Skin of body (tissue), 2 donors: ENCODE data around the gene TRIM38. TPM values are rescaled to one million over a fixed set of nuclear protein-coding genes. Genes with fewer than 3 reads are reported as not detected.
A peak's percentile ranks its signal among the peaks of the same experiment; 100 is the strongest.
"Not testable (repeated sequence)": the region's sequence is repeated elsewhere in the genome, so short reads cannot be mapped to it uniquely, and the experiment has no call there.

Source experiments
- DNase-seq: peaks from one replicate; lab custom pipeline; 2025; lab: John Stamatoyannopoulos, UW
- total RNA-seq: library from RNA; depleted of rRNA; stranded (reverse); fragments of >200 nt; gene quantifications from one replicate; pipeline ENCODE4 v1.2.3, GENCODE V29; 2014

The TRIM38 gene
- total RNA-seq, 1 donor from 2014 or later: 8.7 TPM

DNA sequence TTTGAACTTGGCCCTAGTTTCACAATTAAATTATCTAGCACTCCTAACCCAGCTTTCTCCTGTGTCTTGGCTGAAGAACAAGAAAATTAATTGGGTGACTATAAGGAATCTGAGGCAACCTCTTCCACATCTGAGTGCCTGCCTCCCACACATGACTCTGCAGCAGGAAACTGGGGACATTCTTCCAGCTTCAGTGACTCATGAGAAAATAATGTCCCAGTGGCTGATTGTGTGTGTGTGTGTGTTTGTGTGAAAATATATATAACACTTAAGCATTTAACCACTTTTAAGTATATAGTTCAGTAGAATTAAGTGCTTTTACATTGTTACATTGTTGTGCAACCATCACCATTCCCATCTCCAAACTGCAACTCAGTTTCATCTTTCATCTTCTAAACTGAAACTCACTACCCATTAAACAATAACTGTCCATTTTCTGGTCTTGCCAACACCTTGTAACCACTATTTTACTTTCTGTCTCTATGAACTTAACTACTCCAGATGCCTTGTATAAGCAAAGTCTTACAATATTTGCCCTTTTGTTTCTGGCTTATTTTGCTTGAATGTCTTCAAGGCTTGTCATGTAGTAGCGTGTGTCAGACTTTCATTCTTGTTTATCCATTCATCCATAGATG is 8.7 kb downstream of the TRIM38 start:
- DNase-seq: peak; percentile 20

GRCh38 chr6:25972128-25972527 is 9.5 kb downstream of the TRIM38 start:
- DNase-seq: no peak

- no peak for DNase-seq
These were observed 10.3 kb downstream of the TRIM38 start for GRCh38 chr6:25972902-25973301.

GRCh38 chr6:25973923-25974555 is 11.4 kb downstream of the TRIM38 start:
- no peak for DNase-seq

DNA sequence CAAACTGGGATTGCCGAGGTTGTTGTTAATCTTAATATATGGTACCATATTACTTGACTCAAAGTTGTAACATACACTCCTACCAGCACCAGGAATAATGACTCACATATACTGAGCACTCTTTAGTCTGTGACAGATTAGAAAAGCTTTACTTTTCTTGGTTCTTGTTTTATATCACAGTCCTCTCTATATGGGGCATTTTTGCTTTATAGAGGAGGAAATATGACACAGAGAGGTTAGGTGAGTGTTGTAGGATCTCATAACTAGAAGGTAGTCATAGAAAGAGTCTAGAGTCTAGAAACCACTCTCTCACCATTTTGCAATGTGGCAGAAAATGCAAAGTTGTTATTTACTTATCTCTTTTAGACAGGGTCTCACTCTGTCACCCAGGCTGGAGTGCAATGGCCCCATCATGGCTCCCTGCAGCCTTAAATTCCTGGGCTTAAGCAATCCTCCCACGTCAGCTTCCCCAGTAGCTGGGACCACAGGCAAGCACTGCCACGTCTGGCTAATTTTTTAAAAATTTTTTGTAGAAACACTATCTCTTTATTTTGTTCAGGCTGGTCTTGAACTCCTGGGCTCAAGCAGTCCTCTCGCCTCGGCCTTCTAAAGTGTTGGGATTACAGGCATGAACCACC is 13.4 kb downstream of the TRIM38 start:
- no peak for DNase-seq

DNA sequence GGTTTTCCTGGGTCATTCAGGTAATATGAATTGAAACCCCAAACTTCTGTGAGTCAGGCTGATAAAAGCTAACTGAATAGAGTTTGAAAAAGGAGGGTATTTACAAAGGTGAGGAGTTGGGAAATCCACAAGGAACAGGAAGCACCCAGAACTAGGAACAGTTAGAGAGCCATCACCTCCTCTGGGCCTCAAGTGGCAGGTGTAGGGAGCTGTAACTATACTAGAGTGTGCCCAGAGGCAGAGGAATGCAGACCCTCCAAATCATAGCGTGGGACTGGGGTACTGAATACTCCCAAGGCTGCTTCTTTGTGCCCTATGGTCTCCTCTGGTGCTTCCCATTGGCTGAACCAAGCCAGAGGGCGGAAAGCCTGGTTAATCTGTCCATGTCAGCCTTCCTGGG is 18.3 kb downstream of the TRIM38 start:
- DNase-seq: no peak

DNA sequence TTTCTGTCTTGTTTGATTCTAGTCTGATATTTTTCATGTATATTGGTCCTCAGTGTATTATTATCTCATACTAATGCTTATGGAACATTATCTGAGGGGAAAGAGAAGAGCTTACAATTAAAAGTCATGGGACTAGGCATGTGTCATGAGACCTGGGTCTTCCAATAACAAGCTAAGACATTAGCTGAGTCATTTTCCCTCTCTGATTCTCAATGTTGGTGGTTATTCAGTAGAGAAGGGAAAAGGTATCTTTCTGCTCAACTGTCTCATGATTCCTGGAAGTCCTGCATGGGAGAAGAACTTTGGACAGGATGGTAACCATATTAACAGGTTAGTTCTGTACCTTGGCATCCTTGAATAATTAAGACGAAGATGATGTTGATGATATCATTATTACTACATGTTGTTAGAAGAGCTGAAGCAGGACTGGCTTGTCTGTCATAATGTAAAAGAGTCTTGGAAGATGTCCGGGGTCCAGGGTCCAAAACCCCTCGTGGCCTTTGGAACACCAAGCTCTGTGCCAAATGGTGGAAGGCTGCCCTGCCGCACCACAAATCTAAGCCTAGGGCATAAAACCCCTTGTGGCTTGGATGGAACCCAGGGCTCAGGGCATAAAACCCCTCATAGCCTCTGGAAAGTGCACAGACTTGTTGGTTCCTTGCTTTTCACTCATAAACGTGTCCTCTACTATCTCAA is 19.1 kb downstream of the TRIM38 start:
- no peak for DNase-seq

DNA sequence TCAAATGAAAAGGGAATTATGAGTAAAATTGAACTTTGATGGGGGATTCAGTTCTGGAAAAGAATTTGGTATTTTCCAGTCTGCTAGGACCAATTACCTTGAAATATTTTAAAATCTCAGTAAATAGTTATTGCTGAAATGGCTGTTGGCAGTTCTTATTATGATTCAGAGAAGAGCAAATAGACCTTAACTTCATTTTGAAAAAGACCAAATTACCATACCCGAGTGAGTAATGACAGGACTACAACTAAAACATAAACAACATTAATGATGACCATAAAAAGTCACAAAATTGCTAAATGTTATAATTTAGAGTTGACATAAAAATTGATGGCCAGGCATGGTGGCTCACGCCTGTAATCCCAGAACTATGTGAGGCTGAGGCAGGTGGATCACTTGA is 21.7 kb downstream of the TRIM38 start:
- DNase-seq: no peak

DNA sequence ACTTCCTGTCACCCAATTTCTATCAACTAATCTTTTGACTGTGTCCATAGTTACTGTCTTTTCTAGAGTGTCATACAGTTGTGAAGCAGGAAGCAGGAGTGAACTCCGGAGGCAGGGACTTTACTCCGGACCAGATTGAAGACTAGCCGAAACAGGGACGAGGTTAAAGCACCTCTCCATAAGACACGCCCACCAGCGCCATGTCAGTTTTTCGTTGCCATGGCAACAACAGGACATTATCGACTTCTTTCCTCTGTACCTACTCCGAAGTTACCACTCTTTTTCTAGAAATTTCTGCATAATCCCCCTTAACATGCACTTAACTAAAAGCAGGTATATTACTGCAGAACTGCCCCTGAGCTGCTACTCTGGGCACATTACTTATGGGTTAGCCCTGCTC is 25.2 kb downstream of the TRIM38 start:
- no peak for DNase-seq

DNA sequence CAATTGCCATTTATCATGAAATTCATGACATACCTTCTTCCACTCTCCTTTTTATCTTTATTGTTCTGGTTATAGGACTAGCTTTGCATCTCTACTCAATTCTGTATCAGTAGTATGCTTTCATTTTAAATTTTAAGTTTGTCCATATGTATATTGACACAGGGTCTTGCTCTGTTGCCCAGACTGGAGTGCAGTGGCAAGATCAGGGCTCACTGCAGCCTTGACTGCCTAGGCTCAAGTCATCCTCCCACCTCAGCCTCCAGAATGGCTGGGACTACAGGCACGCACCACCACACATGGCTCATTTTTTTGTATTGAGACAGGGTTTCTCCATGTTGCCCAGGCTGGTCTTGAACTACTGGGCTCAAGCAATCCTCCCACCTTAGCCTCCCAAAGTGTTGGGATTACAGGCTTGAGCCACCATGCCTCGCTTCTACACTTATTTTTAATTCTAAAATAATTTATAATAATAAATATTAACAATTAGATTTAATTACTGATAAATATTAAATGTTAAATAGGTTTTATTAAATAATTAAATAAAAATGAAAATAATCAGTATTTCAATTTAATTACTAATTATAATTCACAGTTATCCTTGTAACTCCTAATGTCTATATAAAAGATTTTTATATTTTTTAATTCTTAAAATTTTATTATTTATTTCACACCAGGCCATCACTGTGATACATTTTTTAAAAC is 27.7 kb downstream of the TRIM38 start:
- DNase-seq: no peak

- DNase-seq: peak; percentile 79
These were observed 29.3 kb downstream of the TRIM38 start for GRCh38 chr6:25991785-25992412.

GRCh38 chr6:25992413-25993340 is 30.1 kb downstream of the TRIM38 start:
- peak; percentile 95 for DNase-seq

- DNase-seq: not testable (repeated sequence)
These were observed 30.7 kb downstream of the TRIM38 start for GRCh38 chr6:25993341-25993684.

GRCh38 chr6:25995507-25995906 is 32.9 kb downstream of the TRIM38 start:
- no peak for DNase-seq

- no peak for DNase-seq
These were observed 35.3 kb downstream of the TRIM38 start for GRCh38 chr6:25997921-25998320.

GRCh38 chr6:25998379-25998778 is 35.8 kb downstream of the TRIM38 start:
- no peak for DNase-seq

- DNase-seq: not testable (repeated sequence)
These were observed 36.6 kb downstream of the TRIM38 start for GRCh38 chr6:25999225-25999624.

DNA sequence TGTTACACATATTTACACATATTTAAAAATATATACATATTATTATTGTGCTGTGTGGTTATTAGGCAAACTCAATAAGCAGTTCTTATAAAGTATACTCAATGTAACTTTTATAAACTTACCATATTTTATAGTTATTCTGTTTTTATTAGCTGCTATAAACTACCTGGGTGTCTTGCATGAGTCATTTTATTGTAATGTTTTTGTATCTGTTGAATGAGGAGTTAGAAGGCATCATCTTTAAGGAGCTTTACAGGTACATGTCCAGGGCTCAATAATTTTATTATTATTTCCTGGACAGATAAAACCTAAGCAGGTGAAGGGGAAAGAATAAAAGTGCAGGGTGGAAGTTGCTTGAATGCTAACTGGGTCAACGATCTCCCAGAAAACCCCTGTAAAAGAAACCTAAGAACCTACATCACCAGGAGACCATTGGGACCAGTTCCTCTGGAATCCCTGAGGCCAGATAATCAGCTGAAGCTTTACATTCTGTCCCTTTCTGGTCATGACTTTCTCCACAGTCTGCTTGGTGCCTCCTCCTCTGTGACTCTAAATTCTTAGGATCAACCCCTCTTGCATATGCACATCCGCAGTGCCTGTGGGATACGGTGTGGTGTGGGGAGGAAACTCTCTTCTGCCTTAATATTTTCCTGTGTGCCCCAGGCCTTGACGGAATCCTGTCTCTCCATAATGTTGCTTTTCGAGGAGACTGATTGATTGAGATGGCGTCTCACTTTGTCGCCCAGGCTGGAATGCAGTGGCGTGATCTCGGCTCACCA is 38.0 kb downstream of the TRIM38 start:
- DNase-seq: no peak

DNA sequence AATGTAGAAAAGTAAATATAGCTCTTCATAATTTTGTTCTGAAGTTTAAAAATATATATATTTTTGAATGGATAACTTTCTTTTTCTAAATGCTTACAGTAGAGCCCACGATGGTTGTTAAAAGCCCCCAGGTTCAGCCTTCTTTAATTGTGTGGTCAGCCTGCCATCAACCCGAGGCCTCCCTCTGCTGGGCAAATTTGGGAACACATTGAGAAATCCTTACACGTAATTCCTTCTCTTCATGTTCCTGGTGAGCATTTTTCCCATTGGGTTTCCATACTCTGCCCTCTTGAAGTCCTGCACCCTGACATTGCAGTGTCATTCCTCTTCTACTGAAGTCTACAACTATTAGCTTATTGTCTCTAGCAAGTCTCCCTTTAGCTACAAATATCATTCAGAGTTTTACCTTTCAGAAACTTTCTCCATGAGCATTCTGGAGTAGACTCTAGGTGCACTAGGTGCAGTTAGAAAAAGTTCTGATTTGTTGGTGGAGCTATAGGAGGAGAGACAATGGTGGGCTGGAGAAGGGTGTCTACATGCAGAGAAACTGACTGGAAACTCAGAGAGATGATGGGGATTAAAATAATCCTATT is 40.6 kb downstream of the TRIM38 start:
- DNase-seq: peak; percentile 19
